ENCODE data around the gene SELL.
"Not testable (repeated sequence)": the region's sequence is repeated elsewhere in the genome, so short reads cannot be mapped to it uniquely, and the experiment has no call there.

The SELL gene

DNA sequence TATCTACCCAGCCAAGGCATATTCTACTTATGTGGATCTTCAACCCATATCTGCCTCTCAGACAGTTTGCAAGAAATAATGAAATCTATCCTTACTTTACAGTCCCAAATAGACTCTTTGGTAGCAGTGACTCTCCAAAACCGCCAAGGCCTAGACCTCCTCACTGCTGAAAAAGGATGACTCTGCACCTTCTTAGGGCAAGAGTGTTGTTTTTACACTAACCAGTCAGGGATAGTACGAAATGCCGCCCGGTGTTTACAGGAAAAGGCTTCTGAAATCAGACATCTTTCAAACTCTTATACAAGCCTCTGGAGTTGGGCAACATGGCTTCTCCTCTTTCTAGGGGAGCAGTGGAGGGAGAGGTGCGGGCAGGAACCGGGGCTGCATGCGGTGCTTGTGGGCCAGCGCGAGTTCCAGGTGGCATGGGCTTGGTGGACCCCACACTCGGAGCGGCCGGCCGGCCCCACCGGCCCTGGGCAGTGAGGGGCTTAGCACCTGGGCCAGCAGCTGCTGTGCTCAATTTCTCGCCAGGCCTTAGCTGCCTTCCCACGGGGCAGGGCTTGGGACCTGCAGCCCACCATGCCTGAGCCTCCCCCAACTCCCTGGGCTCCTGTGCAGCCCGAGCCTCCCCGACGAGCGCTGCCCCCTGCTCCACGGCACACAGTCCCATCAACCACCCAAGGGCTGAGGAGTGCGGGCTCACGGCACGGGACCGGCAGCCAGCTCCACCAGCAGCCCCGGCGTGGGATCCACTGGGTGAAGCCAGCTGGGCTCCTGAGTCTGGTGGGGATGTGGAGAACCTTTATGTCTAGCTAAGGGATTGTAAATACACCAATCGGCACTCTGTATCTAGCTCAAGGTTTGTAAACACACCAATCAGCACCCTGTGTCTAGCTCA is 43.5 kb downstream of the SELL start:
- DNase-seq (ENCODE audit: low spot score): not testable (repeated sequence)

DNA sequence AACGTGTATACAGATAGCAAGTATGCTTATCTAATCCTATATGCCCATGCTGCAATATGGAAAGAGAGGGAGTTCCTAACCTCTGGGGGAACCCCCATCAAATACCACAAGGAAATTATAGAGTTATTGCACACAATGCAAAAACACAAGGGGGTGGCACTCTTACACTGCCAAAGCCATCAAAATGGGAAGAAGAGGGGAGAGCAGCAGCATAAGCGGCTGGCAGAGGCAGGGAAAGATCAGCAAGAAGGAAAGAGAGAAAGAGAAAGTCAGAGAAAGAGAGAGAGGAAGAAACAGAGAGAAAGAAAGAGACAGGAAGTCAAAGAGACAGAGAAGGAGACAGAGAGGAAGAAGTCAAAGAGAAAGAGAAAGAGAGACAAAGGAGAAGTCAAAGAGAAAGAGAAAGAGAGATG is 44.2 kb downstream of the SELL start:
- DNase-seq (ENCODE audit: low spot score): not testable (repeated sequence)

DNA sequence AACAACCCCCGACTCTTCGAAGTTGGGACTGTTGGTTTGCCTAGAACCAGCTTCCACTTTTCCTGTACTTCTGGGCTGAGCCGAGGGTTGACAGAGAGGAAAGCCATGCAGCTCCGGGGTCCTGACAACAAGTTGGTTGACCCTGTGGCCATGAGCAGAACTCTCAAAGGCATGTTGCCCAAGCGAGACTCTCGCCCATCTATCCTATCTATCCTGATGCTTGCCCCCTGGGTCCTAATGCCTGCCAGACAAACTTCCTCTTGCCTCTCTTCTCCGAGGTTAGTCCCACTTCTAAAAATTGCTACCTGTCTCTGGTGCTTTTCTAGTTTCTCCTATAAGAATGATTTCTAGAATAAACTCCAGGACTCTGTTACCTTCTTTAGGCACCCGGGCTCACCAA is 48.7 kb downstream of the SELL start:
- not testable (repeated sequence) for DNase-seq (ENCODE audit: low spot score)

GRCh38 chr1:169661066-169661465 is 50.4 kb downstream of the SELL start:
- not testable (repeated sequence) for DNase-seq (ENCODE audit: low spot score)

DNA sequence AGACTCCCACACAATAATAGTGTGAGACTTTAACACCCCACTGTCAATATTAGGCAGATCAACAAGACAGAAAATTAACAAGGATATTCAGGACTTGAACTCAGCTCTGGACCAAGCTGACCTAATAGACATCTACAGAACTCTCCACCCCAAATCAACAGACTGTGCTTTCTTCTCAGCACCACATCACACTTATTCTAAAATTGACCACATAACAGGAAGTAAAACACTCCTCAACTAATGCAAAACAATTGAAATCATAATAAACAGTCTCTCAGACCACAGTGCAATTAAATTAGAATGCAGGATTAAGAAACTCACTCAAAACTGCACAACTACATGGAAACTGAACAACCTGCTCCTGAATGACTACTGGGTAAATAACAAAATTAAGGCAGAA is 52.6 kb downstream of the SELL start:
- DNase-seq (ENCODE audit: low spot score): not testable (repeated sequence)

DNA sequence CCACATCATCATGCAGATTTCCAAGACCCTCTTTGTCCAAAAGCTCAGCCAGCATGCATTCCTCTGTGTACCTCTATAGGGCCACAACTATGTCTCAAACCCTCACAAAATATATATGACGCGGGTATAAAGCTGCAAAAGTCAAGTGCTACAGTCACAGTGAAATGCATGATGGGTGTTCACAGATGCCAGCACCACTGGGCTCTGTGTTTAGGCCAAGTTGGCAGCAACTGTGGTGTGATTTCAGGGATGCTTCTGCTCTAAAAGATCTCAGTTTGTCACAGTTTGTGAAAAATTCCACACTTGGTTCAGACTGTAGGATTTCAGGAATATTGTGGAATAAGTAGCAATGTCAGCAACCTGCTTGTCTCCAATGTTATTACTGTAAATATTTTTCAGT is 57.5 kb downstream of the SELL start:
- no peak for DNase-seq (ENCODE audit: low spot score)

DNA sequence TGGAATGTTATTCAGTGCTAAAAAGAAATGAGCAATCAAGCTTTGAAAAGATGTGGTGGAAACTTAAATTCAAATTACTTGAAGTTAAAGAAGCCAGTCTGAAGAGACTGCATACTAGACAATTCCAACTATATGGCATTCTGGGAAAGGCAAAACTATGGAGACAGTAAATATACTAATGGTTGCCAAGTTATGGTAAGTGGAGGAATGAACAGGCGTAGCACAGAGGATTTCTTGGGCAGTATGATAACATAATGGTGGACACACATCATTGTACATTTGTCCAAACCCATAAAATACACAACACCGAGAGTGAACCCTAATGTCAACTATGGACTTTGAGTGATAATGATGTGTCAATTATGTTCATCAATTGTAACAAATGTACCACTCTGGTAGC is 60.4 kb downstream of the SELL start:
- no peak for DNase-seq (ENCODE audit: low spot score)

DNA sequence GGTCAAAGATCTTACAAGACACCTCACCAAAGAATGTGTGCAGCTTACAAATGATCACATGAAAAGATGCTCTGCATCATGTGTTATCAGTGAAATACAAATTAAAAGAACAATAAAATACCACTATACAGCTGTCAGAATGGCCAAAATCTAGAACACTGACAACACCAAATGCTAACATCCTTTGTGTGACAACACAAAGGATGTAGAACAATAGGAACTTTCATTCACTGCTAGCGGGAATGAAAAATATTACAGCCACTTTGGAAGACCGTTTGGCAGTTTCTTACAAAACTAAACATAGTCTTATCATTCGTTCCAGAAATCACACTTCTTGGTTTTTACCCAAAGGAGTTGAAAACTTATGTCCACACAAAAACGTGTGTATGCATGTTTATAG is 60.9 kb downstream of the SELL start:
- DNase-seq (ENCODE audit: low spot score): no peak

GRCh38 chr1:169648709-169649108 is 62.7 kb downstream of the SELL start:
- no peak for DNase-seq (ENCODE audit: low spot score)

DNA sequence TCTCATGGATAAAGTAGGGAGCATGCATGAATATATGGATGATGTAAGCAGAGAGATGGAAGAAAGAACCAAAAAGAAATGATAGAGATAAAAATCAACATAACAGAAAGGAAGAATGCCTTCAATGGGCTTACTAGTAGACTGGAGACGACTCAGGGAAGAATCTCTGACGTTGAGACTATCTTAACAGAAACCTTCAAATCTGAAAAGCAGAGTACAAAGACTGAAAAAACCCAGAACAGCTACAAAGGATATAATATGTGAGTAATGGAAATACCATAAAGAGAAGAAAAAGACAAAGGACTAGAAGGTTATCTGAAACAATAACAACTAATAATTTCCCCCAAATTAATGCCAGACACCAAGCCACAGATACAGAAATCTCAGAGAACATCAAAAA is 63.2 kb downstream of the SELL start:
- DNase-seq (ENCODE audit: low spot score): no peak

GRCh38 chr1:169647512-169647911 is 63.9 kb downstream of the SELL start:
- no peak for DNase-seq (ENCODE audit: low spot score)

GRCh38 chr1:169644297-169644696 is 67.1 kb downstream of the SELL start:
- DNase-seq (ENCODE audit: low spot score): no peak

Data from RKO (cell line).